Activated CD8-positive, alpha-beta memory T cell treated with anti-CD3 and anti-CD28 coated beads, Interleukin-2, amount 10 ng/mL, durations not matched to agents 7 days and 5 days (primary cell): ENCODE measurements around the gene SEMA4D. TPM values are rescaled to one million over a fixed set of nuclear protein-coding genes. Genes with fewer than 3 reads are reported as not detected.

ENCODE experiments used
- ATAC-seq: fragments of 150-1000 bp; cut with Tn5 transposase; one replicate; pipeline ENCODE4 v1.10.0; 2021; ENCODE audit warnings: moderate library complexity
- CTCF ChIA-PET: fragments of 350-600 bp; sonication (Branson Sonifier 250); formaldehyde crosslinking; loops from one replicate; lab custom pipeline; 2021; ENCODE audit warnings: antibody characterized with exemption; lab: Charles Lee
- DNase-seq: peaks from one replicate; pipeline ENCODE4 v3.0.0-alpha.2; 2020
- H3K27ac Mint-ChIP-seq: one replicate; pipeline ENCODE4 v1.8.0; 2021; ENCODE audit warnings: mild to moderate bottlenecking, mixed read lengths
- H3K27me3 Mint-ChIP-seq: one replicate; pipeline ENCODE4 v1.8.0; 2021; ENCODE audit warnings: mixed read lengths
- H3K36me3 Mint-ChIP-seq: one replicate; pipeline ENCODE4 v1.8.0; 2021; ENCODE audit warnings: mild to moderate bottlenecking, mixed read lengths
- H3K4me1 Mint-ChIP-seq: one replicate; pipeline ENCODE4 v1.8.0; 2021; ENCODE audit warnings: mixed read lengths
- H3K4me3 Mint-ChIP-seq: one replicate; pipeline ENCODE4 v1.8.0; 2021; ENCODE audit warnings: mild to moderate bottlenecking, moderate library complexity, mixed read lengths
- H3K9me3 Mint-ChIP-seq: one replicate; pipeline ENCODE4 v1.8.0; 2022; ENCODE audit warnings: low read depth, mixed read lengths
- total RNA-seq, 2 experiments: library from RNA; stranded (reverse); gene quantifications; one replicate each; pipeline ENCODE4 v1.2.3, GENCODE V29; 2021

SEMA4D gene
- total RNA-seq, 2 experiments from 2014 or later = 408 to 525 TPM

DNA sequence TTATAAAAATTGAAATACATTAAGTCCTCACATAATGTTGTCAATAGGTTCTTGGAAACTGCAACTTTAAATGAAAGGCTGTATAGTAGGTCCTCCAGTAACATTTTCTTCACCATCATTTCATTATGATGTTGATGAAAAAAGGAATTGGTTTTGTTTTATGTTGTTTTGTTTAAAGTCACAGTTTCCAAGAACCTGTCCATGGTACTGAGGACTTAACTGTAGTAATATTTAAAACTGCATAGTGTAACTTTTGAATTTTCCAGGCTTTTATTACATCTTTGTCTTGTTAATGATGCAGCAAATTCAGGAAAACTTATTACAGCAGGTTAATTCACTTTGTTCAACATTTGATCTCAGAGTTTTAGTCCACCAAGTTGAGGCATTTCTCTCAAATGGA is 168.0 kb downstream of the SEMA4D start:
- Mint-ChIP-seq H3K9me3 (no peaks in the 10 kb centered on the region), H3K27me3 (no peaks in the 10 kb centered on the region), H3K27ac (no peak overlapping the region), H3K4me1 (no peaks in the 10 kb centered on the region), H3K36me3 (peaks cover 43% of the 10 kb centered on the region), H3K4me3 (no peak overlapping the region)
- DNase-seq (no peak), ATAC-seq (no peak)
- CTCF ChIA-PET = interaction anchor here (1.7 kb wide), 1 partner anchor 219 kb away, joined by 4 read pairs; no protein-coding TSS in a partner anchor

GRCh38 chr9:89328064-89328463 is 169.8 kb downstream of the SEMA4D start:
- CTCF ChIA-PET = interaction anchor here (1.2 to 1.7 kb wide), 2 partner anchors 15 to 221 kb away, joined by 3 to 4 read pairs; no protein-coding TSS in a partner anchor

DNA sequence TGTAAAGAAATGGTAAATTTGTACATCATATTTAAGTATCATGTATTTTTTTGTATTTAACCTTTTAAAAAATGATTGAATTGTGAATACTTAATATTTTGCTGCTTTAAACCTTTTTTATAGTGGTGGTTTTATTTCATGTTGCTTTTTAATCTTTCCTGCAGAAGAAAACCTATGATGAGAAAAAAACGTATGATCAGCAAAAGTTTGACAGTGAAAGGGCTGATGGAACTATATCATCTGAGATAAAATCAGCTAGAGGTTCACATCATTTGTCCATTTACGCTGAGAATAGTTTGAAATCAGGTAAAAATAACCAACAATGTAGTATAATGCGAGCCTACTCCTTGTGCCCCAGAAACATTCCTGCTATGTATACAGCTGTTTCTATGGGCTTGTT is 172.2 kb downstream of the SEMA4D start:
- ATAC-seq (no peak), DNase-seq (no peak)
- CTCF ChIA-PET = interaction anchor here (0.9 kb wide), 1 partner anchor 11 kb away, joined by 3 read pairs; no protein-coding TSS in a partner anchor
- H3K27me3 Mint-ChIP-seq = no peaks in the 10 kb centered on the region
- H3K9me3 Mint-ChIP-seq = no peaks in the 10 kb centered on the region
- H3K36me3 Mint-ChIP-seq = peaks cover 20% of the 10 kb centered on the region
- peaks cover 23% of the 10 kb centered on the region for H3K4me1 Mint-ChIP-seq
- H3K27ac Mint-ChIP-seq = no peak overlapping the region
- no peak overlapping the region for H3K4me3 Mint-ChIP-seq

More at GRCh38 chr9:89328064-89328463, 169.8 kb downstream of the SEMA4D start:
- Mint-ChIP-seq H3K4me1 (peaks cover 8% of the 10 kb centered on the region), H3K27me3 (no peaks in the 10 kb centered on the region), H3K27ac (no peak overlapping the region), H3K36me3 (peaks cover 27% of the 10 kb centered on the region), H3K4me3 (no peak overlapping the region), H3K9me3 (no peaks in the 10 kb centered on the region)
- DNase-seq (no peak), ATAC-seq (no peak)

GRCh38 chr9:89323390-89323789 is 174.5 kb downstream of the SEMA4D start:
- Mint-ChIP-seq H3K27ac (no peak overlapping the region), H3K4me3 (no peak overlapping the region), H3K27me3 (no peaks in the 10 kb centered on the region), H3K9me3 (no peaks in the 10 kb centered on the region), H3K36me3 (peaks cover 11% of the 10 kb centered on the region), H3K4me1 (peaks cover 36% of the 10 kb centered on the region)
- CTCF ChIA-PET = interaction anchor here (1.6 to 1.7 kb wide), 2 partner anchors 14 to 226 kb away, joined by 4 read pairs; no protein-coding TSS in a partner anchor
- DNase-seq (no peak), ATAC-seq (no peak)

DNA sequence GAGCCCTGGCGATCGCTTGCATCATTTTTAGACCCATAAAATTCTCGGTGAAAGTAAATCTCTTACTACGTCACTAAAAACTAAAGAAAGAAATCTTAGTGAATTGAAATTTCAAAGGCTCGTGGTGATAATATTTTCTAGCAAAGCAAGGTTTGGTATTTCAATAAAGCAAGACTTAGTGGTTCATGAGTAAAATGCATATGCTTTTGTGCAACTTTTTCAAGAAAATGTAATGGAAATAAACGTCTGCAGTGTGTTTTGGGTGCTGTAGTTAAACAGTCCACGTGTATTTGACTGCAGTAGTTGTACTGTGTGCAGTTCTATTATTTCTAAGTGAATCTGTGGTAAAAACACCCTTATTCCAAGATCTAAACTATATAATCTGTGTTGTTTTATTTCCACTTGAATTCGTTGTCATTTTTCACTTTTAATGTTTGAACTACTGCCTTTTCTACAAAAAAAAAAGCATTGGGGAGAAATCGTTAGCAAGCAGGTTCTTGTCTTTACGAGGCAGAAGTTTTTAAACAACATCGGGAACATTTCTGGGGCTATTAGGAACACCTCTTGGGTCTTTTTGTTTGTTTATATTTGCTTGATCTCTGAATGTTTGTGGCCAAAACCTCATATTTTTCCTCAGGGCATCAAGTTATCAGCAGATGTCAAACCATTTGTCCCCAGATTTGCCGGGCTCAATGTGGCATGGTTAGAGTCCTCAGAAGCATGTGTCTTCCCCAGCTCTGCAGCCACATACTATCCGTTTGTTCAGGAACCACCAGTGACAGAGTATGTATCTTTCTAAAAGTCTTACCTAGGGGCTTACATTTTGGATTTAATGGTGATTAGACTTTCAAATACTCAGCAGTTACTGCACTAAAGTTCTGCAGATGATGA is 178.7 kb downstream of the SEMA4D start:
- Mint-ChIP-seq H3K27me3 (no peaks in the 10 kb centered on the region), H3K27ac (peak overlapping the region; percentile 94), H3K4me1 (peaks cover 64% of the 10 kb centered on the region), H3K4me3 (peak overlapping the region; percentile 82), H3K36me3 (peaks cover 45% of the 10 kb centered on the region), H3K9me3 (no peaks in the 10 kb centered on the region)
- ATAC-seq (no peak), DNase-seq (no peak)
- CTCF ChIA-PET = interaction anchor here (0.8 to 3.5 kb wide), 7 partner anchors 9 to 230 kb away, joined by 3 to 33 read pairs (median 4); partner anchors contain the start of gene CKS2

- DNase-seq (peak; percentile 96), ATAC-seq (peak; percentile 85)
- no peaks in the 10 kb centered on the region for H3K27me3 Mint-ChIP-seq
- H3K36me3 Mint-ChIP-seq = peaks cover 54% of the 10 kb centered on the region
- peak within 1 kb of the TSS; percentile 82 for H3K4me3 Mint-ChIP-seq
- no peaks in the 10 kb centered on the region for H3K9me3 Mint-ChIP-seq
- CTCF ChIA-PET = interaction anchor here (0.5 to 3.5 kb wide), 9 partner anchors 8 to 1873 kb away, joined by 3 to 33 read pairs (median 3); partner anchors contain the start of gene CKS2
- H3K27ac Mint-ChIP-seq = peak within 1 kb of the TSS; percentile 94
- H3K4me1 Mint-ChIP-seq = peaks cover 70% of the 10 kb centered on the region
Observed at GRCh38 chr9:89318123-89319014, 179.5 kb downstream of the SEMA4D start, which contains the start of gene SECISBP2. TSS of gene SECISBP2 (plus strand) at chr9:89318500. CDS start at chr9:89318577, 77 bp downstream.

DNA sequence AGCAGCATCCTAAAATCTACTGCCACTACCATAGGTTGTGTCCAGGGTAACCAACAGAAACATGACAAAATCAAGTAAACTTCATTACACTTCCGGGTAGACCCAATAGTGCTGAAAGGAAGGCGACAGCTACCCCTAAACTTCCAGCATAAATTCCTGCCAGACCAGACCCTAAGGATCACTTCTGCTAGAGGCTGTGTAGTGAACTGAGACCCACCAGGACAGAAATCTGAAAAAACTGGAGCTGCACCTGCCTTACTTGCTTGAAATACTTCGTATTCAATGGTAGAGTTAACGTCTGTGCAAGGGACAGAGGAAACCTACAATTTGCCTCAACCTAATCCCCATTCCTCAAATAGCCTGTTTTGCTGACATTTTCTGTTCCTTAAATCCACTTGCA is 180.6 kb downstream of the SEMA4D start:
- DNase-seq = no peak
- CTCF ChIA-PET = interaction anchor here (0.9 kb wide), 1 partner anchor 220 kb away, joined by 3 read pairs; no protein-coding TSS in a partner anchor
- Mint-ChIP-seq H3K27ac (peak overlapping the region; percentile 94), H3K27me3 (no peaks in the 10 kb centered on the region), H3K9me3 (no peaks in the 10 kb centered on the region), H3K36me3 (peaks cover 63% of the 10 kb centered on the region), H3K4me1 (peaks cover 70% of the 10 kb centered on the region), H3K4me3 (peak overlapping the region; percentile 82)
- no peak for ATAC-seq

- H3K27me3 Mint-ChIP-seq = no peaks in the 10 kb centered on the region
- CTCF ChIA-PET = no interaction called here
- no peak overlapping the region for H3K4me3 Mint-ChIP-seq
- no peak for ATAC-seq
- H3K27ac Mint-ChIP-seq = peak overlapping the region; percentile 90
- H3K4me1 Mint-ChIP-seq = peaks cover 59% of the 10 kb centered on the region
- H3K36me3 Mint-ChIP-seq = peaks cover 70% of the 10 kb centered on the region
- DNase-seq = no peak
- H3K9me3 Mint-ChIP-seq = no peaks in the 10 kb centered on the region
Observed at GRCh38 chr9:89315482-89315881, 182.4 kb downstream of the SEMA4D start.

- Mint-ChIP-seq H3K4me1 (peaks cover 59% of the 10 kb centered on the region), H3K27me3 (no peaks in the 10 kb centered on the region), H3K36me3 (peaks cover 70% of the 10 kb centered on the region)
Observed at GRCh38 chr9:89314955-89315354, 183.0 kb downstream of the SEMA4D start.

GRCh38 chr9:89313842-89314241 is 184.1 kb downstream of the SEMA4D start:
- CTCF ChIA-PET = interaction anchor here (1.1 to 1.4 kb wide), 2 partner anchors 11 to 177 kb away, joined by 3 to 5 read pairs; no protein-coding TSS in a partner anchor
- no peak for DNase-seq
- Mint-ChIP-seq H3K27ac (peak overlapping the region; percentile 90), H3K4me3 (peak overlapping the region; percentile 83), H3K27me3 (no peaks in the 10 kb centered on the region), H3K4me1 (peaks cover 59% of the 10 kb centered on the region), H3K36me3 (peaks cover 66% of the 10 kb centered on the region), H3K9me3 (no peaks in the 10 kb centered on the region)
- no peak for ATAC-seq

More at GRCh38 chr9:89314955-89315354, 183.0 kb downstream of the SEMA4D start:
- Mint-ChIP-seq H3K9me3 (no peaks in the 10 kb centered on the region), H3K4me3 (peak overlapping the region; percentile 83), H3K27ac (peak overlapping the region; percentile 90)
- ATAC-seq (no peak), DNase-seq (no peak)
- CTCF ChIA-PET = interaction anchor here (1.4 kb wide), 1 partner anchor 10 kb away, joined by 3 read pairs; no protein-coding TSS in a partner anchor

DNA sequence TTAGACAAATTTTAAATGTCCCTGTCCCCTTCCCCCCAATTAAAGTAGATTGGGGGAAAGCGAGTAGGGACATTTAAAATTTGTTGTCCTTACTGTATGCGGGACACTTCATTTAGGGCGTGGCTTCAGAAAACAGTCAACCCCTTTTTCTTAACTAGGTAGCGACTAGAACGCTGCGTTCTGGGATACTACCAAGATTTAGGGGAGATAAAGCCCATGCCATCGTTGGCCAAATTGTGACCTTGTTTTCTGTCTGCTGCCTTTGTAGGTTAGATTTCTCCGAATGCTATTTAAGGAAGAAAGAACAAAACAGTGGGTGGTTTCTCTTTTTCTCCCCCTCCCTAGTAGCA is 185.7 kb downstream of the SEMA4D start:
- Mint-ChIP-seq H3K4me1 (peaks cover 50% of the 10 kb centered on the region), H3K36me3 (peaks cover 61% of the 10 kb centered on the region), H3K4me3 (peak overlapping the region; percentile 83), H3K9me3 (no peaks in the 10 kb centered on the region), H3K27ac (peak overlapping the region; percentile 90), H3K27me3 (no peaks in the 10 kb centered on the region)
- ATAC-seq (no peak), DNase-seq (no peak)
- CTCF ChIA-PET = interaction anchor here (1.8 kb wide), 1 partner anchor 237 kb away, joined by 5 read pairs; no protein-coding TSS in a partner anchor

- Mint-ChIP-seq H3K4me1 (peaks cover 45% of the 10 kb centered on the region), H3K27me3 (no peaks in the 10 kb centered on the region), H3K9me3 (no peaks in the 10 kb centered on the region), H3K27ac (peak overlapping the region; percentile 98), H3K36me3 (peaks cover 55% of the 10 kb centered on the region), H3K4me3 (peak overlapping the region; percentile 83)
- DNase-seq = no peak
- CTCF ChIA-PET = interaction anchor here (1.8 kb wide), 1 partner anchor 237 kb away, joined by 5 read pairs; no protein-coding TSS in a partner anchor
- no peak for ATAC-seq
Observed at GRCh38 chr9:89311346-89312221, 186.3 kb downstream of the SEMA4D start.
